ENCODE data around the gene ZNF775.
A peak's percentile ranks its signal among the peaks of the same experiment; 100 is the strongest.

GRCh38 chr7:150420987-150421674, 42.0 kb downstream of the ZNF775 start:
- TF ChIP-seq, protein P1, sequence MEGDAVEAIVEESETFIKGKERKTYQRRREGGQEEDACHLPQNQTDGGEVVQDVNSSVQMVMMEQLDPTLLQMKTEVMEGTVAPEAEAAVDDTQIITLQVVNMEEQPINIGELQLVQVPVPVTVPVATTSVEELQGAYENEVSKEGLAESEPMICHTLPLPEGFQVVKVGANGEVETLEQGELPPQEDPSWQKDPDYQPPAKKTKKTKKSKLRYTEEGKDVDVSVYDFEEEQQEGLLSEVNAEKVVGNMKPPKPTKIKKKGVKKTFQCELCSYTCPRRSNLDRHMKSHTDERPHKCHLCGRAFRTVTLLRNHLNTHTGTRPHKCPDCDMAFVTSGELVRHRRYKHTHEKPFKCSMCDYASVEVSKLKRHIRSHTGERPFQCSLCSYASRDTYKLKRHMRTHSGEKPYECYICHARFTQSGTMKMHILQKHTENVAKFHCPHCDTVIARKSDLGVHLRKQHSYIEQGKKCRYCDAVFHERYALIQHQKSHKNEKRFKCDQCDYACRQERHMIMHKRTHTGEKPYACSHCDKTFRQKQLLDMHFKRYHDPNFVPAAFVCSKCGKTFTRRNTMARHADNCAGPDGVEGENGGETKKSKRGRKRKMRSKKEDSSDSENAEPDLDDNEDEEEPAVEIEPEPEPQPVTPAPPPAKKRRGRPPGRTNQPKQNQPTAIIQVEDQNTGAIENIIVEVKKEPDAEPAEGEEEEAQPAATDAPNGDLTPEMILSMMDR (conservative IDR thresholded peaks at IDR 0.05) = peak; percentile 96
- no peak for TF ChIP-seq EZH2 (IDR thresholded peaks at IDR 0.05; ENCODE audit: low read depth)
